GM12801 (cell line): ENCODE data around the gene SH2B2.

Experiments
- TF ChIP-seq, protein P1 (sequence below): IDR thresholded peaks from one replicate; pipeline ENCODE4 v1.5.1; 2011; ENCODE audit warnings: control low read depth; ENCODE audit not compliant: insufficient read length; ENCODE audit errors: extremely low read depth

The SH2B2 gene

DNA sequence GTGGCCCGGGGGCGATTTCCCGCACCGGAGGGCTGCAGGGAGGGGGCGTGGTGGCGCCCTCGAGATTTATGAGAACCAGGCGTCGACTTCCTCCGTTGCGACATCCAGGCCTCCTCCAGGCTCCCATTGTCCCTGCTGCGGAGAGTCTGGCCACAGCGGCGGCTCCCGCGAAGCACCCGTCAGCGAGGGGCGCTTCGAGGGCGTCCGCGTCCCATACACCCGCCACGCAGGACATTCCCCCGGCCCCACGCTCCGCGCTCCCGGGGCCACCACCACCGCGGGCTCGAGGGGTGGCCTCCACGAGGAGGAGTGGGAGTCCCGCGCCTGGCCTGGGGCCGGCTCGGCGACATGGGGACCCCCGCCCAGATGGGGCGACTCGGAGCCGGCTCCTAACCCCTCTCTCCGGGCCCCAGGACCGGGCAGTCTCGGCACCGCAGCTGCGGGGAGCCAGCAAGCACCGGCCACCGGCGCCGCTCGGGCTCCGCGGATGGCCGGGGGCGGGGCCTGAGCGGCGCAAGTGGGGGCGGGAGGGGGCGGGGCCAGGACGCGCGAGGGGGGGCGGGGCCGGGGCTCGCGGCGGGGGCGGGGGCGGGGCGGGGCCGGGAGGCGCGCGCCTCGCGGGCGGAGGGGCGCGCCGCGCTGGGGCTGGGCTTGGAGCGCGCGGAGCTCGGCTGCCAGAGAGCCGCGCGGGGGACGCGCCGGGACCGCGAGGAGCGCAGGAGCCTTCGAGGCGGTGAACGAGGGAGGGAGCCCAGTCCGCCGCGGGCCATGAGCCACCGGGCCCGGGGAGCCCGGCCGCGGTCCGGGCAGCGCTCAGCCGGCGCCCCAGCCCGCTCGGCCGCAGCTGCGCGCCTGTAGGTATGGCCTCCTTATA, at the start of gene SH2B2:
SH2B2 (plus strand) TSS at position 632 of the 874 bp plus-strand sequence. CDS start 13,683 bp downstream, outside the sequence.
- TF ChIP-seq, protein P1, sequence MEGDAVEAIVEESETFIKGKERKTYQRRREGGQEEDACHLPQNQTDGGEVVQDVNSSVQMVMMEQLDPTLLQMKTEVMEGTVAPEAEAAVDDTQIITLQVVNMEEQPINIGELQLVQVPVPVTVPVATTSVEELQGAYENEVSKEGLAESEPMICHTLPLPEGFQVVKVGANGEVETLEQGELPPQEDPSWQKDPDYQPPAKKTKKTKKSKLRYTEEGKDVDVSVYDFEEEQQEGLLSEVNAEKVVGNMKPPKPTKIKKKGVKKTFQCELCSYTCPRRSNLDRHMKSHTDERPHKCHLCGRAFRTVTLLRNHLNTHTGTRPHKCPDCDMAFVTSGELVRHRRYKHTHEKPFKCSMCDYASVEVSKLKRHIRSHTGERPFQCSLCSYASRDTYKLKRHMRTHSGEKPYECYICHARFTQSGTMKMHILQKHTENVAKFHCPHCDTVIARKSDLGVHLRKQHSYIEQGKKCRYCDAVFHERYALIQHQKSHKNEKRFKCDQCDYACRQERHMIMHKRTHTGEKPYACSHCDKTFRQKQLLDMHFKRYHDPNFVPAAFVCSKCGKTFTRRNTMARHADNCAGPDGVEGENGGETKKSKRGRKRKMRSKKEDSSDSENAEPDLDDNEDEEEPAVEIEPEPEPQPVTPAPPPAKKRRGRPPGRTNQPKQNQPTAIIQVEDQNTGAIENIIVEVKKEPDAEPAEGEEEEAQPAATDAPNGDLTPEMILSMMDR = no peak

GRCh38 chr7:102239206-102239820, 47.4 kb upstream of the SH2B2 start:
- TF ChIP-seq, protein P1 = no peak

DNA sequence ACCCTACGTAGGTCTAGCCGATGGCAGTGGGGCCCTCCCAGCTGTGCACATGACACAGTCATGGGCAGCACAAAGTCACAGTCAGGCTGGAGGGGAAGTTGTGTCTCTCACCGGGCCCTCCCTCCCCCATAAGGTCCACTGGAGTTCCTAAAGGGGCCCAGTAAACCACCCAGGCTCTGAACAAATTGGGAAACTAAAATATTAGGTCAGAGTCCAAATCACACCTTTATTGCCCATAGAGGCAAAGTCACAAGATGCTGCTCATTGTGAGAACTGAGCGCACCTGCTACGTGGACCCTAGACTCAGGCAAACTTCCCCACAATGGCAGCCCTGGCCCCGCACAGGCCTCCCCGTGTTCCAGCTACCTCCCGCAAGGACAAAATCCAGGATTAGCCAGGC, 45.2 kb upstream of the SH2B2 start:
- TF ChIP-seq, protein P1 = no peak

- TF ChIP-seq, protein P1 = no peak
Measured at GRCh38 chr7:102244601-102245000, 42.1 kb upstream of the SH2B2 start.

- TF ChIP-seq, protein P1 = no peak
Measured at GRCh38 chr7:102248081-102248455, 38.6 kb upstream of the SH2B2 start.

GRCh38 chr7:102248456-102249395, 37.9 kb upstream of the SH2B2 start:
- TF ChIP-seq, protein P1 = no peak
